ENCODE measurements around the gene OR1K1. TPM values are rescaled to one million over a fixed set of nuclear protein-coding genes. Genes with fewer than 3 reads are reported as not detected.

OR1K1 gene
- total RNA-seq, 3 donors from 2014 or later, result not detected

Other genes starting within 250 kb of the OR1K1 start
- gene OR1N2, start 247.0 kb upstream of the OR1K1 start, total RNA-seq, result under 1 TPM in 1 of 3 donors, not detected in 2; 0.73 TPM
- gene OR1L8, start 216.7 kb upstream of the OR1K1 start, total RNA-seq, result under 1 TPM in 2 of 3 donors, not detected in 1; 0.44 to 0.48 TPM
- under 1 TPM in 1 of 3 donors, not detected in 2; 0.44 TPM for gene OR1Q1, start 185.4 kb upstream of the OR1K1 start, total RNA-seq
- not detected for gene OR1B1, start 142.5 kb upstream of the OR1K1 start, total RNA-seq
- not detected for gene OR1L1, start 138.4 kb upstream of the OR1K1 start, total RNA-seq
- not detected for gene OR1L3, start 125.0 kb upstream of the OR1K1 start, total RNA-seq
- gene OR1L4, start 76.1 kb upstream of the OR1K1 start, total RNA-seq, result not detected
- gene OR1L6, start 57.8 kb upstream of the OR1K1 start, total RNA-seq, result not detected
- gene OR5C1, start 11.2 kb upstream of the OR1K1 start, total RNA-seq, result not detected
- 10 to 100 TPM; 14.2 to 24.9 (median 23.7) TPM for gene PDCL, start 28.5 kb downstream of the OR1K1 start, total RNA-seq
- 10 to 100 TPM; 38.6 to 44.6 (median 41.6) TPM for gene RC3H2, start 105.2 kb downstream of the OR1K1 start, total RNA-seq
- gene ZBTB6, start 113.2 kb downstream of the OR1K1 start, total RNA-seq, result 10 to 100 TPM in 2 of 3 donors, 1 to 10 TPM in 1; 8.2 to 17.4 (median 11.1) TPM
- gene ZBTB26, start 131.4 kb downstream of the OR1K1 start, total RNA-seq, result 10 to 100 TPM in 1 of 3 donors, 1 to 10 TPM in 2; 6.7 to 12.0 (median 7.2) TPM
- 10 to 100 TPM; 49.1 to 93.4 (median 77.7) TPM for gene RABGAP1, start 140.9 kb downstream of the OR1K1 start, total RNA-seq
- gene GPR21, start 233.5 kb downstream of the OR1K1 start, total RNA-seq, result 1 to 10 TPM in 2 of 3 donors, not detected in 1; 3.3 to 6.7 TPM

All from breast epithelium (tissue), 3 donors.